Head of caudate nucleus (tissue), 42 donors: ENCODE data around the gene STC2.

Experiments
- DNase-seq, 42 donors: peaks; one replicate each; pipeline versions ENCODE4 v3.0.0 to v3.0.0-alpha.2; 2020 to 2021; ENCODE audit warnings: mixed read lengths in 7 of 42
- intact Hi-C: fragments of 100-400 bp; cut with DNase I; formaldehyde crosslinking; loops from one replicate; pipeline ENCODE4 v1.15.0; 2022

The STC2 gene

DNA sequence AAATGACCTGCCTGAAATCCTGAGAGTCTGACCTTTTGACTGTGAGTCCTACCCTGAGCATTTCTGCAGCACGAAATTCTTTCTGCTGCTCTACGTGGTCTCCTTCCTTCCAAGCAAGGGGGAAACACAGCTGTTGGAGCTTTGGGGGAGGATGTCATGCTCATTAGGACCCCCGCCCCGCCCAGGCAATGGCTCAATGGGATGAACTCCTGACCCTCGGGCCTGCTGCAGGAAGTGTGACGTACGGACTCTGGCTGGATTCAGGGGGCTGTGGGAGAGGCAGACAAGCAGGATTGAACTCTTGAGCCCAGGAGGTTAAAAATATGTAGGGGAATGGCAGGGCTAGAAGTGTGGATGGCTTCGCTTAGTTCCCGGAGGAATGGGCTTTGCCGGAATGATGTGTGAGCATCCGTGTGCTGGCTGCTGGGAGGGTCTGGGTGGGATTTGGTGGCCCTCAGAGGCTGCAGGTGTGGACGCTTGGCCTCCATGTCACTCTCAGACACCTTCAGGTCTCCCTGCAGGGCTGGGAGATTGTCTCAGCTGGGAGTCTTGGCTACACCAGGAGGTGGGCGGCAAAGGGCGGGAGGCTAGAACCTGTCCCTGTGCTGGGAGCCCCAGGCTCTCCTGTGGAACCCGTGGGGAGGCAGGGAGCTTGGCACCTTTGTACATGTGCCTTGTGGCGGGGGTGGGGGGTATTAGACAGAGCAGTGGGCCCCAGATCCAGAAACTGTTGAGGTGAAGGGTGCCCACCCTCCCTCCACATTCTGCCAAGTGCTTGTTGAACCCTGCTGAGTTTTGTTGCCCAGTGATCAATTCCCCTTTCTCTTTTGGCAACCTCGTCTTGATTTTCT, 26.3 kb downstream of the STC2 start:
- no peak for DNase-seq
- intact Hi-C loops, result no loop called here

DNA sequence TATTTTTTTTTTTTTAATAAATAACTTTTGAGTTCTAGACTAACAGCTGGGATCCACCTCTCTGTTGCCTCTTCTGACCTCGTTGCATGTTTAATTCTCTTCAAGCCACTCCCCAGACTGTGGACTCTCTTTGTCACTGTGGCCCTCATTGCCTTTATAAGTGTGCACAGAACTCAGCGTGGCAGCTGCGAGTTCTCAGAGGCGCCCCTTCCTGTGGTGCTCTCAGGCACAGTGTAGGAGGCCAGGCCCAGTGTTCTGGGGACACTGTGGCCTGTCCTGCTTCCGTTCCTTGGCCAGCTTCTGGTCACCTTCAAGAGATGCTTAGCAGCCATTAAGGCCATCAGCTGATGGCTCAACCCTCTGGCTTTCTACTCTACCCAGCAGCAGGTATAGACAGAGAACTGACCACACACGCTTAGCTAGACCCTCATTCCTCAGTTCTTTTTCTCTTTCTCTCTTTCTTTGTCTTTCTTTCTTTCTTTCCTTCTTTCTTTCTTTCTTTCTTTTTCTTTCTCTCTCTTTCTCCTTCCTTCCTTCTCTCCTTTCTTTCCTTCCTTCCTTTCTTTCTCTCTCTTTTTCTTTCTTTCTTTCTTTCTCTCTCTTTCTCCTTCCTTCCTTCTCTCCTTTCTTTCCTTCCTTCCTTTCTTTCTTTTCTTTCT, 27.7 kb downstream of the STC2 start:
- intact Hi-C loops, result no loop called here
- no peak for DNase-seq

DNA sequence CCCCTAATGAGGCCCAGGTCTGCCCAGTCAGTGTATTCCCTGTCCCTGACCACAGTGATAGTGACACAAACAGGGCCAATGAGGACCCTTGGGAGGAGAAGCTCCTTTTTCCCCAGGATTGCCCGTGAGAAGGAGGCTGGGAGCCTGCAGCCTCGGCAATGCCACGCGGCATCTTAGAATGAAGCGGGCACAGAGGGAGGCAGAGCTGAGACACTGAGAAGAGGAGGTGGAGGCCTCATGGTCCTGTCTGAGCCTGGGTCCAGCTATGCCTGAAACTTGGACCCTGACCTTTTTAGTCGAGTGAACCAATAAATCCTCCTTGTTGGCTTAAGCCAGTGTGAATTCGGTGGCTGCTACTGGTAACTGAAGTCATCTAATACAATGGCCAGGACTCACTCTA, 28.4 kb downstream of the STC2 start:
- no peak for DNase-seq
- intact Hi-C loops, result loop anchor here (10.0 kb wide), 1 partner anchor 195 kb away; no protein-coding TSS in a partner anchor

DNA sequence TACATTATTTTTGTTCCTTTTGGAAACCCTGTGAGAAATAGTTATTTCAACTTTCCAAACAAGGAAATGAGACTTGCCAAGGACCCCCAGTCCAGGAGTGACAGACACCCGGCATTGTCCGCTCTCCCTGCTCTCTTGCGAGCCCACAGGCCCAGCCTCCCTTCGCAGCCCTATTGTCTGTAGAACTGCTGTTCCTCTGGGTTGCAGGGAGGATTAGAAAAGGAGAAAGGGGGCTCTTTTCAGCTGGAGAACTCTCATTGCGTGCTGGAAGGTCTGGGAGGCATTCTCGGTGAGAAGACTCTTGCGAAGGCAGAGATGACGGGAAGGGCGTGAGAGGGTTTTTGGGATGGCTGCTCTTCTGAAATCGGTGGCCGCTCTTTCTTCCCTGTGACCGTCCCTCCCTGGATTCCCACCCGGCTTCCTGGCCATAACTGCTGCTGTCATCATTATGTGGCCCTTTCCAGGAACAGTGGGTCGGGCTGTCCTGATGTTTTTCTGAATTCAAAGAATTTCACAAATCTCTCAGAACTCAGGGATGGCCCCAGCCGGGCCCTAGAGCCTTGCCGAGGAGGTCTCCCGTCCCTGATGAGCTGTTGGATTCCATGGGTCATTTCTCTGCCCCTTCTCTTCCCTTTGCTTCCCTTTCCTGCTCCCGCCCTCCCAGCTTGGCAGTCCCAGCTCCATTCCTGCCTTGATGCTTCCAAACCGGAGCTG, 29.8 kb downstream of the STC2 start:
- intact Hi-C loops, result loop anchor here (10.0 kb wide), 1 partner anchor 196 kb away; no protein-coding TSS in a partner anchor

DNA sequence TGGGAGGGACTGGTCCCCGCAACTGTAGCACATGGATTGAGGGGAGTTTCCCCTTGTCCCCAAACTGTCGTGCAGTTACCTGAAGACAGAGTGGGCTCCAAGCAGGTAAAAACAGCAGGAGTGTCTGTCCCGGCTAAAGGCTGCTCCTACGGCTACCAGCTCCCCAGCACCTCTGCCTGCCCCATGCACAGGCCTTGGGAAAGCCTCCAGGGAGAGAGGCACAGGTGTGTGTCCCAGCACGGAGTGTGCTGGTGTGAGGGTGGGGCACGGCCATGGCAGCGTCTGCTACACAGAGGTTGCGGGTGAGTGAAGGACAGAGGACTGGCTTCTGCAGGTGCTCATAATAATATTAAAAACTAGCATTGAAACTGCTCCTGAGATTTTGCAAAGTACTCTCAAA, 30.4 kb downstream of the STC2 start:
- no peak for DNase-seq
- intact Hi-C loops, result loop anchor here (10.0 kb wide), 1 partner anchor 197 kb away; no protein-coding TSS in a partner anchor

More for the DNA sequence above, 29.8 kb downstream of the STC2 start:
- no peak for DNase-seq

DNA sequence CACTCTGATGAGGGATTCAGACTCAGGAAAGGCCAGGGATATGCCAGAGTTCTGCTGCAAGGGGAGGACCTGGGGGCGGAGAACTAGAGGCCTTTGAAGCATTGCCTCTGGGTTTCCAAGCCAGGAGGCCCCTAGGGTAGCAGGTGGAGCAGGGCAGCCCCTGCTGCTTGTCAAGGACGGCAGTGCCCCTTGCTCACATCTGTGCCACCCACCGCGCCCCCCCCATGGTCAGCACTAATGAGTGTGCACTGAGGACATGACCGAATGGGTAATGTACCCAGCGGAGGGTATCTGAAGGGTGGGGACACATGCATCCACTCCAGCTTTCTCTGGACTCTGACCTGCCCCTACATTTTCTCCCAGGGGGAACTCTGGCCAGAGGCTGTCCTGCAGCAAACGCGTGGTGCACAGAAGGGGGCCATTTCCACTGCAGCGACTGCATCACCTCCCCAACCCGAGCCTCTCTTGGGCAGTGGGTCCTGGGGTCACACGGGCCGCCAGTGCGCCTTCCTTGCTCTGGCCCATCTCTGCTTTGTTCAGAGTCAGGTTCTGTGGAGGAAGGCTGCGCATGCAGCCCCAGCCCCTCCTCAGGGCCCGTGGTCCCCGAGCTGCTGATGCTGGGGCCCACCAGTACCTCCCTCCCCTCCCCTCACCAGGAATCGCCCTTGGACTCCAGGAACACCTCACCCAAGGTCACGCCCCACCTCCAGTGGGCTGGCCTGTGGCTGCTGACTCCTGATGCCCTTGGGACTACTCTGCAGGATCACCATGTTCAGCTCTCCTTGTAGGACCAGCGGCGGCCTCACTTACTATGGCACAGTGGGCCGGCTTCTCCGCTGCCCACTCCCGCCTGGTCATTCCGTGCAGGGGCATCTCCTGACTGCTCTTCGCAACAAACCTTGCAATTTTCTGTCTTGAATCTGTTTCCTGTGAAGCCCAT, 31.2 kb downstream of the STC2 start:
- intact Hi-C loops, result loop anchor here (10.0 kb wide), 1 partner anchor 198 kb away; no protein-coding TSS in a partner anchor
- DNase-seq, result no peak

DNA sequence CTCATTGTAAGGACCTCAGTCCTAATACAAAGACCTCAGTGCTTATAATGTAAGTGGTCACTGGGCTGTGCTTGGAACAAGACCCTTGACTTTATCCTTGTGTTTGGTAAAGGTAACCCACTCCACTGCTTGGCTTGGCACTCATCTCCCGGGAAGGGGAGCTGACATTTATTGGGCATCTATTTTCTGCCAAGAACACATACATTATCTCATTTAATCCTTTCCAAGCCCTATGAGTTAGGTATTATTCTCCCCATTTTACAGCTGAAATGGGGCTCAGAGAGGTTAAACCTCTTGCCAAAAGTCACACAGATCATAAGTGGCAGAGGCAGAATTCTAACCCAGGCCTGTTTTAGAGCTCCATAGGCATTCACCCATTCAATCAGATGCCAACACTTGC, 32.4 kb downstream of the STC2 start:
- intact Hi-C loops, result loop anchor here (2.0 to 10.0 kb wide), 2 partner anchors 37 to 199 kb away; no protein-coding TSS in a partner anchor

DNA sequence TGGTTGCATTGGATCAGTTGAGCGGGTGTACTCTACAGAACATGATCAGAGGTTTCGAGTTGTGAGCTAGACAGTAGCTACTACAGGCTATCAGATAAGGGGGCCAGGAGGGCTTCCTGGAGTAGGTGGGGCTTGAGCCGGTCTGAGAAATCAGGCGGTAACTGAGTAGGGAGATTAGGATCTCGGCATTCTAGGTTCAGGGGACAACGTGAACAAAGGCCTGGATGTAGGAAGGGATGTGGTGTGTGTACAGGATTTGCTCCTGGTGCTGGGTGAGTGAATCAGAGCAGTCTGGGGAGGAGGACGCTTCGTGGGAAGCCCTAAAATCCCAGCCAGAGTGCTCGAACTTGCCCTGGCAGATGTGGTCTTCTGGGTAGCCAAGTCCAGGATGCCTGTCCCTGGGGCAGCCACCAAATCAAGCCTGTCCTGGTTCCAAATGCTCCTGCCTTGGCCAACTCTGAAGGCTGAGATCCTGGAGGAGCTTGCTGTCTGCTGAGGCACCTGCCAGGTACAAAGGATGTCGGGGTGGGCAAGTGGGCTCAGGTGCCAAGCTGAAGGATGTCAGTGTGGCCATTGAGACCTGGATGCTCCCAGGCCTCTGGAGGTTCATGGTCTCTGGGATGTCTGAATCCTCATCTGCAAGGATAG, 33.4 kb downstream of the STC2 start:
- no peak for DNase-seq
- intact Hi-C loops, result loop anchor here (2.0 to 10.0 kb wide), 3 partner anchors 38 to 278 kb away; no protein-coding TSS in a partner anchor

More for the DNA sequence above, 32.4 kb downstream of the STC2 start:
- no peak for DNase-seq

DNA sequence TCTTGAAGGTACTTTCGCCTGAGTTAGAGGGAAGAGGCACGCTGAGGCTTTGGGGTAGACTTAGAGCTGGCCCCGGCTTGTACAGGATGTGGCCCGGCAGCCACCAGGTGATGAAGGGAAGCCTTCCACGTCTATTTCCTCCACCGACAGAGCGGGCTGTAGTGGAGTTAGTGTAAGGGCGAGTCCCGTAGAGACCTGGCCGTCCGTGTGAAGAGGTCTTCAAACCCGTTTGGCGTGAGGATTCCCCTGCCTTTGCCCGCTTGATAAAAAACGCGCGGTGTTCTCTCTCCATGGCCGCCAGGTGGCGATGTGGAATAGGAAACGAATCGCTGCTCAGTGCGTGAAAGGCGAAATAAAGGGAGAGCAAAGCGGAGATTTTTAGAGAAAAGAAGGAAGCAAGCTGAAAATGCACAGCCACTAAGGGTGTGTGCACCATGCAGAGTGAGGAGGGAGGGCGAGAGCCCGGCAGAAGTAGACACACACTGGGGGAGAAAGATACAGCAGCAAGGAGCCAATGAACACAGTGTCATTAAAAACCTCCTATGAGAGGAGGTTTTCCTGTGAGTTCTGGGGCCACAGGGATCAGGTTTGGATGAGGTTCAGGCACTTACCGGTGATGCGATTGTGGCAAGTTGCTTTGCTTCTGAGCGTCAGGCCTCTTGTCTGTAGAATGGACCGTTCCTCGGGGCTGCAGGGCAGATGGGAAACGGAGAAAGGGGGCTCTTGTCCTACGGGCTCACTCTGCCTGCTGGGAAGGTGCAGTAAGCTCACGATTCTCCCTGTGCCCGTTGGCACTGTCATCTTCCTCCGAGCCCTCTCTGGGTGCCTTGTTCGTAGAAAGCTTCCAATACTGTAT, 34.2 kb downstream of the STC2 start:
- DNase-seq, result peak; percentile 65 to 94 (median 85)

DNA sequence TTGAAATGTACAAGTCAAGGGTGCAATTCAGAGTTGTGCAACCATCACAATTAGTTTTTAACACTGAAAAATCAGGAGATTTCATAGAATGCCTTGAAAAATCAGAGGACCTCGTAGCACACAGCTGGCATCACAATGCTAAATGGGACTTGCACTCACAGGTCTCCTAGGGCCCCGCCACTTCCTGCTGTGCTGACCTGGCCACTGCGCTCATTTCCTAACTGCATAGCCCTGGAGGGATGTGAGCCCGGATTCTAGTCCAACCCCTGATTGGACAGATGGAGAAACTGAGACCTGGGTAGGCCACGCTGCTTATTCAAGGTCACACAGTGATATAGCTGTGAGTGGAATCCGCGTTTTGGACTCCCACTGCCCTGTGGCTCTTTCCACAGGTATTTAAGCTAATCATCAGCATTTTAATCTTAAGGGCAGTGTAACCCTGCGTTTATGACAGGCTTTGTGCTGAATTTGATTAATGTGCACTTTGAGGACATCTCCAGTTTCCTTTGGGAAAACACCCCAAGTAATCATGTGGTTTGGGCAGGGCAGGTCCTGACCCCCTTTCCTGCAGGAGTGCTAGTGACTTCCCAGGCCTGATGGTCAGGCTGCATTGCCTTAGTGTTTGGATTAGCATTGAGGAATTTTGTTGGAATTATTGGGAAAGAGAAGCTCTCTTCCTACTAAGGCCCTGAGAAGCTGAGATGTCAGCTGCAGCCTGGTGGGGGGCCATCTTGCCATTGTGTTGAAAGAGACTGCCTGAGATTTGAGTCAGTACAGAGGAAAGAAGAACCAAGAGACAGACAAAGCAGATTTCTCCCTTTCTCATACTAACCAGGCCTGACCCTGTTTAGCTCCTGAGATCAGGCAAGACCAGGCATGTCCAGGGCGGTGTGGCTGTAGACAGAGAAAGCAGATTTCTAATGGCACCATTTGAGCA, 36.2 kb downstream of the STC2 start:
- no peak for DNase-seq
- intact Hi-C loops, result loop anchor here (5.0 to 10.0 kb wide), 2 partner anchors 203 to 280 kb away; no protein-coding TSS in a partner anchor

More for the DNA sequence above, 34.2 kb downstream of the STC2 start:
- intact Hi-C loops, result loop anchor here (2.0 to 10.0 kb wide), 3 partner anchors 39 to 278 kb away; no protein-coding TSS in a partner anchor

DNA sequence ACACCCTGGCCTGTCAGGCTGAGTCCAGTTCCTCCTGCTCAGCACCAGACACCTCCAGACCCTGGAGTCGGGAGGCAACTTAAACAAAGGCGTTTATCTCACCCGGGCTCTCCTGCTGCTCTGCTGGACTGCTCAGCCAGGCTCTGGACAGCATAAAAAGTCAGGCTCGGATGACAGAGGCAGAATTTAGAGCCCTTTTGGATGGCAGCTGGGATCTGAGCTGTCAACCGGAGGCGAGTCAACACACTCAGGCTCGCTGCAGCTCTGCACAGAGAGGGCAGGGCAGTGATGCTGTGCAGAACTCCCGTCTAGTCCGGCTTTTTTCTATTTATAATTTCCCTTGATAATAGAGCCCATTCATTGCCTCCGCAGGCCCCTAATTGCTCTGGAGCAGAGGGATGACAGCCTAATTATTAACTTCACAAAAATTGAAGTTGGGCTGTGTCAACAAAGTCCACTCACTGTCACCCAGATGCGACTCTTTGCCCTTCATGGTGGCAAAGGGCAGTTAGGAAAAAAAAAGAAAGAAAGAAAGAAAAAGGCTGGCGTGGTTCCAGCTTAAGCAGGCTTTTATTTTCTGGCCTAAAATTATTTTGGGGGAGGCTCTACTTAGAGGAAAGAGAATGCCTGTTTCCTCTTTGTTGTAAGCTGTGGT, 37.6 kb downstream of the STC2 start:
- peak in 3 of 42 donors; percentile 12 to 15 (median 12) for DNase-seq
- intact Hi-C loops, result loop anchor here (5.0 to 10.0 kb wide), 2 partner anchors 204 to 282 kb away; no protein-coding TSS in a partner anchor

DNA sequence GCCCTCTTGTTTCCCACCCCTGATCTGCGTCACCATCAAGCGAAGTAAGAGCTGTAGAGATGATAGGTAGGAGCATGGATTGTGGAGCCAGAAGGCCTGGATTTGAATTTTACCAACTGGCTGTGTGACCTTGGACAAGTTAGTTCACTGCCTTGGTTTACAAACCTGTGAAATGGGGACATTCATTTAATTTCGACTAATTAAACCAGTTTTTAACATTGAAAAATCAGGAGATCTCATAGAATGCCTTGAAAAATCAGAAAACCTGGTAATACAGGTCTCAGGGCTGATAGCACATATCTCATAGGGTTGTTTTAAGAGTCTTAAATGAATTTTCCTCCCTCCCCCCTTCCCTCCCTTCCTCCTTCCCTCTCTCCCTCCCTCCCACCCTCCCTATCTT, 38.8 kb downstream of the STC2 start:
- intact Hi-C loops, result loop anchor here (10.0 kb wide), 1 partner anchor 575 kb away; no protein-coding TSS in a partner anchor
- no peak for DNase-seq

DNA sequence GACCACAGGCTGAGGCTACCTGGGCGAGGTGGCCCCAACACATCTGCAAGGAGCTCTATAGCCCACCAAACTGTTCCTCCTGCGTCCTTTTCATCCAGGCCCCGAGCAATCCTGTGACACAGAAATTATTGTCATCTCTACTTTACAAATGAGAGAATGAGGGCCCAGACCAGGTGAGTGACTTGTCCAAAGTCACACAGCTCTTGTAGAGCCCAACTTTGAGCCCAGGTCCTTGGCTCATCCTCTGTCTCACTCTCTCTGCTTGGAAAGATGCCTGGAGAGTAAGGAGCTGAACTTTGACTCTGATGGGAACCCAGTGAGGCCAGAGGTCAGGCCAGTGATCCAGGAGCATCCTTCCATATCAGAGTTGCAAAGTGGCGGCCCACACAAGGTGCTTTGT, 39.6 kb downstream of the STC2 start:
- intact Hi-C loops, result loop anchor here (10.0 kb wide), 1 partner anchor 574 kb away; no protein-coding TSS in a partner anchor
- DNase-seq, result no peak

DNA sequence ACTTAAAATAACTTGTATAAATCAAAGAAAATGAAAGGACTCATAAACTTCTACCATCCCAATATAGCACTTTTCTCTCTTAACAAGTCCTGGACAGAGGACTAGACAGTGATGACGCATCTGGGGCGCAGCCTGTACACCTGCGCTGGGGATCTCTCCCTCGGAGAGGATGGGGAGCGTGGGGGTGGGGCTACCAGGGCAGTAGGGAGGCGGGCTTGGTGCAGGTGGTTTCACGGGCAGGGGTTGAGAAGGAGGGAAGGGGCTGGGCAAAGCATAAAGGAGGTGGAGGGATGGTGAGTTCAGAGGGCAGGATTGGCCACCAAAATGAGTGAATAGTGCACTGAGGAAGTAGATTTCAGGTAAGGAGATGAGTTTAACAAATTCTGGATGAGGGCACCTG, 41.1 kb downstream of the STC2 start:
- DNase-seq, result no peak
- intact Hi-C loops, result loop anchor here (10.0 kb wide), 1 partner anchor 572 kb away; no protein-coding TSS in a partner anchor
